NCI-H2196 (cell line): ENCODE measurements around the gene PTPMT1.

Source experiments
- DNase-seq: peaks from one replicate; lab custom pipeline; 2025; ENCODE audit not compliant: unreplicated experiment; lab: John Stamatoyannopoulos, UW

PTPMT1 gene

GRCh38 chr11:47606731-47607130 lies 41.3 kb downstream of the PTPMT1 start:
- no peak for DNase-seq

GRCh38 chr11:47607380-47607779 lies 42.0 kb downstream of the PTPMT1 start:
- no peak for DNase-seq

- DNase-seq = no peak
Observed at GRCh38 chr11:47609675-47610074, 44.3 kb downstream of the PTPMT1 start.

GRCh38 chr11:47611348-47611794 lies 46.0 kb downstream of the PTPMT1 start:
- DNase-seq = no peak

GRCh38 chr11:47615249-47615648 lies 49.9 kb downstream of the PTPMT1 start:
- no peak for DNase-seq

- peak; percentile 50 for DNase-seq
Observed at GRCh38 chr11:47616726-47617416, 51.5 kb downstream of the PTPMT1 start.

GRCh38 chr11:47617417-47617809 lies 52.0 kb downstream of the PTPMT1 start:
- DNase-seq = no peak

- no peak for DNase-seq
Observed at GRCh38 chr11:47620836-47621378, 55.5 kb downstream of the PTPMT1 start.
